H9 (cell line): ENCODE results near the gene CAMTA2. TPM values are rescaled to one million over a fixed set of nuclear protein-coding genes. Genes with fewer than 3 reads are reported as not detected.
A peak's percentile ranks its signal among the peaks of the same experiment; 100 is the strongest.

Source experiments
- DNase-seq: peaks from one replicate; pipeline ENCODE4 v3.0.0-alpha.2; 2017
- H2AFZ ChIP-seq: one replicate; pipeline ENCODE4 v1.6.1; 2013; ENCODE audit warnings: mild to moderate bottlenecking, low read length, control low read depth, moderate library complexity
- H2AK5ac ChIP-seq: 2 replicates; pipeline ENCODE4 v1.6.1; 2013; ENCODE audit warnings: low read length, control low read depth, mixed read lengths; ENCODE audit not compliant: insufficient read length
- H2BK120ac ChIP-seq: one replicate; pipeline ENCODE4 v1.6.1; 2013; ENCODE audit warnings: low read depth, mild to moderate bottlenecking, low read length, control low read depth, inconsistent platforms; ENCODE audit not compliant: poor library complexity, severe bottlenecking
- H2BK12ac ChIP-seq: 2 replicates; pipeline ENCODE4 v1.6.1; 2013; ENCODE audit warnings: low read length, control low read depth, mixed read lengths, low read depth; ENCODE audit not compliant: insufficient read length
- H2BK15ac ChIP-seq: 2 replicates; pipeline ENCODE4 v1.6.1; 2013; ENCODE audit warnings: low read depth, low read length, control low read depth
- H2BK20ac ChIP-seq: one replicate; pipeline ENCODE4 v1.6.1; 2013; ENCODE audit warnings: low read depth, mild to moderate bottlenecking, low read length, control low read depth, inconsistent platforms; ENCODE audit not compliant: poor library complexity, severe bottlenecking
- H2BK5ac ChIP-seq: 2 replicates; pipeline ENCODE4 v1.6.1; 2013; ENCODE audit warnings: low read length, control low read depth, mixed read lengths; ENCODE audit not compliant: insufficient read length
- H3K14ac ChIP-seq: 2 replicates; pipeline ENCODE4 v1.6.1; 2013; ENCODE audit warnings: low read length, control low read depth; ENCODE audit not compliant: insufficient read depth
- H3K18ac ChIP-seq: 2 replicates; pipeline ENCODE4 v1.6.1; 2013; ENCODE audit warnings: low read depth, mild to moderate bottlenecking, mixed read lengths, low read length, control low read depth; ENCODE audit not compliant: insufficient read length
- H3K23ac ChIP-seq: 2 replicates; pipeline ENCODE4 v1.6.1; 2013; ENCODE audit warnings: low read length, control low read depth, mixed read lengths, low read depth; ENCODE audit not compliant: insufficient read length
- H3K23me2 ChIP-seq: 2 replicates; pipeline ENCODE4 v1.6.1; 2013; ENCODE audit warnings: low read depth, mild to moderate bottlenecking, mixed read lengths, low read length, control low read depth; ENCODE audit not compliant: insufficient read length, poor library complexity, severe bottlenecking
- H3K27ac ChIP-seq: 2 replicates; pipeline ENCODE4 v1.5.1; 2013; ENCODE audit warnings: low read length, control low read depth, mixed read lengths, low read depth; ENCODE audit not compliant: insufficient read length
- H3K27me3 ChIP-seq: 2 replicates; pipeline ENCODE4 v1.6.1; 2013; ENCODE audit warnings: low read length, control low read depth, inconsistent platforms; ENCODE audit not compliant: insufficient read depth
- H3K4ac ChIP-seq: 2 replicates; pipeline ENCODE4 v1.6.1; 2013; ENCODE audit warnings: low read depth, mild to moderate bottlenecking, control low read depth, inconsistent platforms, low read length, moderate library complexity
- H3K4me1 ChIP-seq: 2 replicates; pipeline ENCODE4 v1.6.1; 2013; ENCODE audit warnings: low read length, control low read depth, inconsistent platforms; ENCODE audit not compliant: insufficient read depth
- H3K4me2 ChIP-seq: 2 replicates; pipeline ENCODE4 v1.6.1; 2013; ENCODE audit warnings: low read length, control low read depth, mixed read lengths; ENCODE audit not compliant: insufficient read length, insufficient read depth
- H3K56ac ChIP-seq: 2 replicates; pipeline ENCODE4 v1.6.1; 2013; ENCODE audit warnings: low read depth, mild to moderate bottlenecking, mixed read lengths, low read length, control low read depth; ENCODE audit not compliant: insufficient read length
- H3K79me1 ChIP-seq: 2 replicates; pipeline ENCODE4 v1.6.1; 2013; ENCODE audit warnings: low read depth, mild to moderate bottlenecking, moderate library complexity, low read length, control low read depth, inconsistent platforms; ENCODE audit not compliant: insufficient read depth, poor library complexity, severe bottlenecking
- H3K79me2 ChIP-seq: 2 replicates; pipeline ENCODE4 v1.6.1; 2013; ENCODE audit warnings: low read length, control low read depth, inconsistent platforms; ENCODE audit not compliant: insufficient read depth
- H3K9ac ChIP-seq: 2 replicates; pipeline ENCODE4 v1.6.1; 2013; ENCODE audit warnings: low read length, control low read depth, mixed read lengths; ENCODE audit not compliant: insufficient read length; ENCODE audit errors: extremely low read depth
- H3K9me3 ChIP-seq: one replicate; pipeline ENCODE4 v1.6.1; 2013; ENCODE audit warnings: low read depth, low read length, inconsistent platforms; ENCODE audit not compliant: control insufficient read depth
- H3T11ph ChIP-seq: one replicate; pipeline ENCODE4 v1.6.1; 2013; ENCODE audit warnings: mild to moderate bottlenecking, low read length, control low read depth, inconsistent platforms
- H4K20me1 ChIP-seq: one replicate; pipeline ENCODE4 v1.6.1; 2013; ENCODE audit not compliant: control insufficient read depth, insufficient read length, insufficient read depth
- H4K5ac ChIP-seq: 2 replicates; pipeline ENCODE4 v1.6.1; 2013; ENCODE audit warnings: low read depth, mild to moderate bottlenecking, mixed read lengths, low read length, control low read depth; ENCODE audit not compliant: insufficient read length
- H4K8ac ChIP-seq: replicated peaks from 2 replicates; pipeline ENCODE4 v1.6.1; 2013; ENCODE audit warnings: low read length, control low read depth, mixed read lengths, low read depth; ENCODE audit not compliant: insufficient read length
- H4K91ac ChIP-seq: 2 replicates; pipeline ENCODE4 v1.6.1; 2013; ENCODE audit warnings: low read depth, mild to moderate bottlenecking, moderate library complexity, mixed read lengths, low read length, control low read depth; ENCODE audit not compliant: insufficient read length
- H3K27ac Mint-ChIP-seq, 3 experiments: 2 replicates in 2 of 3; 3 replicates in 1 of 3; pipeline ENCODE4 v1.8.0; 2020 to 2021; ENCODE audit warnings: mixed read lengths in 3 of 3, mild to moderate bottlenecking in 1 of 3, moderate library complexity in 1 of 3
- H3K27me3 Mint-ChIP-seq: 2 replicates; pipeline ENCODE4 v1.8.0; 2021; ENCODE audit warnings: low read depth, mild to moderate bottlenecking, moderate library complexity, mixed read lengths
- H3K36me3 Mint-ChIP-seq, 3 experiments: 2 replicates in 2 of 3; 3 replicates in 1 of 3; pipeline ENCODE4 v1.8.0; 2020 to 2021; ENCODE audit warnings: low read depth in 3 of 3, mixed read lengths in 3 of 3; ENCODE audit not compliant: insufficient read depth in 1 of 3
- H3K4me1 Mint-ChIP-seq, 2 experiments: 2 replicates each; pipeline ENCODE4 v1.8.0; 2020; ENCODE audit warnings: mixed read lengths in 2 of 2
- H3K4me3 Mint-ChIP-seq, 2 experiments: 2 replicates in 1 of 2; 3 replicates in 1 of 2; pipeline ENCODE4 v1.8.0; 2020 to 2021; ENCODE audit warnings: mild to moderate bottlenecking in 2 of 2, mixed read lengths in 2 of 2, moderate library complexity in 1 of 2
- H3K9me3 Mint-ChIP-seq, 2 experiments: 2 replicates in 1 of 2; 3 replicates in 1 of 2; pipeline ENCODE4 v1.8.0; 2020; ENCODE audit warnings: mild to moderate bottlenecking in 2 of 2, mixed read lengths in 2 of 2, moderate library complexity in 1 of 2
- CTCF ChIP-seq: fragments of 200-600 bp; sonication (generic); conservative IDR thresholded peaks from 3 replicates; pipeline ENCODE4 v1.8.0; 2021; ENCODE audit warnings: antibody characterized with exemption, mild to moderate bottlenecking
- WGBS: extraction: QIAGEN DNeasy Blood & Tissue Kit; methylation state at CpG from one replicate; pipeline ENCODE4 v1.1.7; 2013; ENCODE audit warnings: missing lambda C conversion rate, low lambda C conversion rate, mixed read lengths; ENCODE audit not compliant: insufficient read length; ENCODE audit errors: extremely low coverage; 5-methylcytosine and 5-hydroxymethylcytosine counted together
- total RNA-seq: library from RNA; stranded (reverse); gene quantifications from 2 replicates; pipeline ENCODE4 v1.2.1, GENCODE V29; 2021

CAMTA2 gene
- total RNA-seq, 1 experiment from 2014 or later = 15.6 TPM

GRCh38 chr17:4945944-4946280, 41.6 kb downstream of the CAMTA2 start:
- Mint-ChIP-seq H3K9me3 (peaks cover 0 to 2% of the 10 kb centered on the region in 2 experiments; a peak in 2 of 5 replicates), H3K36me3 (peaks cover 32 to 66% (median 53%) of the 10 kb centered on the region in 3 experiments), H3K27me3 (peaks cover 6% of the 10 kb centered on the region), H3K4me1 (peaks cover 35 to 38% of the 10 kb centered on the region in 2 experiments), H3K27ac (peak overlapping the region; percentile 91 to 93 (median 92); a peak in 4 of 7 replicates), H3K4me3 (peak overlapping the region; percentile 95 to 100)
- Histone ChIP-seq H3K9ac (peak overlapping the region; percentile 53), H3K79me2 (peaks cover 15% of the 10 kb centered on the region; the same call in 1 of the 2 replicates), H4K8ac (no peak overlapping the region), H3K23ac (no peak overlapping the region), H3K27ac (peak overlapping the region; percentile 17), H3K18ac (no peak overlapping the region), H3K9me3 (no peaks in the 10 kb centered on the region), H2BK12ac (no peak overlapping the region), H4K91ac (no peak overlapping the region), H4K5ac (no peak overlapping the region), H3K79me1 (peaks cover 4% of the 10 kb centered on the region), H2BK15ac (no peak overlapping the region), H2AFZ (no peak overlapping the region), H3K23me2 (peaks cover 23% of the 10 kb centered on the region), H3K4ac (no peak overlapping the region), H3K56ac (no peak overlapping the region), H2AK5ac (no peak overlapping the region), H3K4me2 (peak overlapping the region; percentile 72), H3T11ph (no peak overlapping the region), H3K14ac (no peak overlapping the region), H3K4me1 (no peaks in the 10 kb centered on the region), H2BK120ac (no peak overlapping the region), H2BK5ac (no peak overlapping the region), H3K27me3 (no peaks in the 10 kb centered on the region), H2BK20ac (no peak overlapping the region), H4K20me1 (no peaks in the 10 kb centered on the region)
- WGBS = no CpG with 5 or more reads among the region's 4 CpGs
- DNase-seq = no peak
- no peak for TF ChIP-seq CTCF
